CD4-positive, alpha-beta T cell (primary cell): ENCODE measurements around the gene MICAL3. TPM values are rescaled to one million over a fixed set of nuclear protein-coding genes. Genes with fewer than 3 reads are reported as not detected.

ENCODE experiments used
- ATAC-seq: fragments of 200-7000 bp; cut with Tn5 transposase; one replicate; pipeline ENCODE4 v1.10.0; 2022; ENCODE audit warnings: mild to moderate bottlenecking; ENCODE audit not compliant: poor library complexity
- CTCF ChIA-PET: fragments of 350-600 bp; sonication (Branson Sonifier 250); formaldehyde crosslinking; loops from one replicate; lab custom pipeline; 2021; ENCODE audit warnings: antibody characterized with exemption, inconsistent platforms; lab: Charles Lee
- POLR2A ChIA-PET: fragments of 350-600 bp; sonication (Branson Sonifier 250); formaldehyde crosslinking; loops from one replicate; lab custom pipeline; 2021; ENCODE audit warnings: antibody characterized with exemption, inconsistent platforms; lab: Charles Lee
- DNase-seq, 14 experiments: peaks; one replicate each; pipeline ENCODE4 v3.0.0-alpha.2; 2013 to 2020; ENCODE audit warnings: mixed read lengths in 2 of 14
- H3K27ac ChIP-seq, 2 donors: one replicate each; pipeline versions ENCODE4 v1.5.1 to v1.7.0; 2013; ENCODE audit warnings: low read length in 2 of 2, low read depth in 1 of 2, mild to moderate bottlenecking in 1 of 2
- H3K27me3 ChIP-seq, 2 experiments: 1 replicate in 1 of 2; 2 replicates in 1 of 2; pipeline versions ENCODE4 v1.6.1 to v1.7.0; 2013; ENCODE audit warnings: low read length in 2 of 2, control low read depth in 1 of 2, mild to moderate bottlenecking in 1 of 2, moderate library complexity in 1 of 2; ENCODE audit not compliant: insufficient read depth in 2 of 2, control insufficient read depth in 1 of 2
- H3K36me3 ChIP-seq: one replicate; pipeline ENCODE4 v1.6.1; 2013; ENCODE audit warnings: low read length, control low read depth; ENCODE audit not compliant: insufficient read depth
- H3K4me1 ChIP-seq: one replicate; pipeline ENCODE4 v1.6.1; 2013; ENCODE audit warnings: low read length, control low read depth; ENCODE audit not compliant: insufficient read depth
- H3K4me3 ChIP-seq: one replicate; pipeline ENCODE4 v1.5.1; 2013; ENCODE audit warnings: mild to moderate bottlenecking, low read length, moderate library complexity
- H3K9me3 ChIP-seq, 2 experiments: 1 replicate in 1 of 2; 2 replicates in 1 of 2; pipeline versions ENCODE4 v1.6.1 to v1.7.0; 2013; ENCODE audit warnings: low read length in 2 of 2, mild to moderate bottlenecking in 2 of 2, control low read depth in 1 of 2, moderate library complexity in 1 of 2; ENCODE audit not compliant: control insufficient read depth in 1 of 2, insufficient read depth in 1 of 2
- H3K27ac Mint-ChIP-seq: one replicate; pipeline ENCODE4 v1.8.0; 2020; ENCODE audit warnings: mixed read lengths
- H3K27me3 Mint-ChIP-seq: one replicate; pipeline ENCODE4 v1.8.0; 2021; ENCODE audit warnings: mixed read lengths
- H3K36me3 Mint-ChIP-seq: one replicate; pipeline ENCODE4 v1.8.0; 2021; ENCODE audit warnings: low read depth, mixed read lengths
- H3K4me1 Mint-ChIP-seq: one replicate; pipeline ENCODE4 v1.8.0; 2021; ENCODE audit warnings: low read depth, mixed read lengths
- H3K4me3 Mint-ChIP-seq: one replicate; pipeline ENCODE4 v1.8.0; 2020; ENCODE audit warnings: mild to moderate bottlenecking, mixed read lengths
- H3K9me3 Mint-ChIP-seq: one replicate; pipeline ENCODE4 v1.8.0; 2020; ENCODE audit warnings: mixed read lengths
- CTCF ChIP-seq: fragments of 200-600 bp; IDR thresholded peaks from one replicate; pipeline ENCODE4 v1.8.0; 2022; ENCODE audit warnings: antibody characterized with exemption, mild to moderate bottlenecking
- intact Hi-C, 2 experiments: fragments of 100-400 bp; cut with DNase I in 1 of 2; cut with micrococcal nuclease in 1 of 2; formaldehyde crosslinking; loops; one replicate each; pipeline versions ENCODE4 v1.15.1 to v1.9.0; 2023 to 2025; cut with DNase I, micrococcal nuclease
- total RNA-seq, 174 experiments: library from RNA in 2 of 174; stranded (reverse) in 2 of 174; gene quantifications; one replicate each; pipeline ENCODE4 v1.2.3 and lab custom pipeline; 2021 to 2026

MICAL3 gene
- total RNA-seq, 2 experiments from 2014 or later: 9.4 to 9.9 TPM

DNA sequence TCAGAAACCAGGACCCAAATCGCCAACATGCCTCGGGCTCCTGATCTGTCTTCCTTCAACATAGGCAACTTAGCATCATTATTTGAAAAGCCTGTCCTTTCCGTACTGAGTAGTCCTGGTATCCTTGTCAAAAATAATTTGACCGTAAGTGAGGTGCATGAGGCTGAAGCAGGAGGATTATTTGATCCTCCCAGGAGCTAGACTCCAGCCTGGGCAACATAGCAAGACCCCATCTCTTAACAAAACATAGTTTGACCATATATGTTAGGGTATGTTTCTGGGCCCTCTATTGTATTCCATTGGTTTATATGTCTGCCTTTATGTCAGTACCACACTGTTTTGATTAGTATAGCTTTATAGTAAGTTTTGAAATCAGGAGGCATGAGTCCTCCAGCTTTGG lies 112.5 kb downstream of the MICAL3 start:
- Histone ChIP-seq H3K27ac (no peak overlapping the region), H3K4me3 (no peak overlapping the region), H3K36me3 (peaks cover under 1% of the 10 kb centered on the region), H3K27me3 (no peaks in the 10 kb centered on the region), H3K9me3 (no peaks in the 10 kb centered on the region), H3K4me1 (no peaks in the 10 kb centered on the region)
- no peak for ATAC-seq
- no peak for TF ChIP-seq CTCF
- no peaks in the 10 kb centered on the region for H3K4me1 Mint-ChIP-seq
- POLR2A ChIA-PET: no interaction called here
- no peaks in the 10 kb centered on the region for H3K27me3 Mint-ChIP-seq
- H3K9me3 Mint-ChIP-seq: no peaks in the 10 kb centered on the region
- CTCF ChIA-PET: no interaction called here
- H3K4me3 Mint-ChIP-seq: no peak overlapping the region
- intact Hi-C loops: no loop called here
- DNase-seq: no peak
- no peak overlapping the region for H3K27ac Mint-ChIP-seq
- no peaks in the 10 kb centered on the region for H3K36me3 Mint-ChIP-seq

DNA sequence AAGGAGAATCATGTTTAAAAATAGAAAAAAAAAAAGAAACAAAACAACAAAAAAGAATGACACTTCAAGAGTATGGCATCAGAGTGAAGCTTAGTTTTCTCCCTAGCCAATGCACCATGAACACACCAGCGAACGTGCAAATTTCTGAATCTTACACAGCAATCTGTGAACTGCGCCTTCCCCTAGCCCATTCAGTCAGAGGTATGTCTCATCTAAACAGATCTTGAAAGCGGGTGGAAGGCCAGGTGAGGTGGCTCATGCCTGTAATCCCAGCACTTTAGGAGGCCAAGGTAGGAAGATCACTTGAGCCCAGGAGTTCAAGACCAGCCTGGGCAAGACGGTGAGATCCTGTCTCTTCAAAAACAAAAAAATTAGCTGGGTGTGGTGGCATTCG lies 113.1 kb downstream of the MICAL3 start:
- TF ChIP-seq CTCF: no peak
- no peaks in the 10 kb centered on the region for H3K27me3 Mint-ChIP-seq
- no peaks in the 10 kb centered on the region for H3K9me3 Mint-ChIP-seq
- no peak for ATAC-seq
- H3K27ac Mint-ChIP-seq: no peak overlapping the region
- intact Hi-C loops: no loop called here
- no peaks in the 10 kb centered on the region for H3K36me3 Mint-ChIP-seq
- Histone ChIP-seq H3K36me3 (peaks cover 5% of the 10 kb centered on the region), H3K4me3 (no peak overlapping the region), H3K9me3 (no peaks in the 10 kb centered on the region), H3K27me3 (no peaks in the 10 kb centered on the region), H3K27ac (no peak overlapping the region), H3K4me1 (no peaks in the 10 kb centered on the region)
- ChIA-PET CTCF (interaction anchor here (1.0 kb wide), 1 partner anchor 165 kb away, joined by 3 read pairs; no protein-coding TSS in a partner anchor), POLR2A (no interaction called here)
- H3K4me1 Mint-ChIP-seq: no peaks in the 10 kb centered on the region
- H3K4me3 Mint-ChIP-seq: no peak overlapping the region
- DNase-seq: no peak

GRCh38 chr22:17910561-17911311 lies 113.6 kb downstream of the MICAL3 start:
- POLR2A ChIA-PET: no interaction called here
- Mint-ChIP-seq H3K4me1 (no peaks in the 10 kb centered on the region), H3K9me3 (no peaks in the 10 kb centered on the region), H3K36me3 (no peaks in the 10 kb centered on the region), H3K27ac (no peak overlapping the region), H3K4me3 (no peak overlapping the region), H3K27me3 (no peaks in the 10 kb centered on the region)
- no peak for TF ChIP-seq CTCF
- Histone ChIP-seq H3K36me3 (peaks cover 11% of the 10 kb centered on the region), H3K4me1 (no peaks in the 10 kb centered on the region), H3K4me3 (no peak overlapping the region), H3K9me3 (no peaks in the 10 kb centered on the region), H3K27me3 (no peaks in the 10 kb centered on the region), H3K27ac (no peak overlapping the region)
- intact Hi-C loops: no loop called here
- CTCF ChIA-PET: interaction anchor here (1.0 kb wide), 1 partner anchor 165 kb away, joined by 3 read pairs; no protein-coding TSS in a partner anchor
- DNase-seq: no peak
- no peak for ATAC-seq
